Left lobe of liver (tissue), 2 donors: Measurements from ENCODE around the gene FARP1. TPM values are rescaled to one million over a fixed set of nuclear protein-coding genes. Genes with fewer than 3 reads are reported as not detected.

Source experiments
- ATAC-seq: fragments of 200-7000 bp; cut with Tn5 transposase; one replicate; pipeline ENCODE4 v1.9.1; 2020; ENCODE audit warnings: mild to moderate bottlenecking, moderate library complexity
- DNase-seq: peaks from one replicate; pipeline ENCODE4 v3.0.0-alpha.2; 2020; ENCODE audit warnings: low spot score
- total RNA-seq: library from RNA; stranded (reverse); gene quantifications from one replicate; pipeline ENCODE4 v1.2.1, GENCODE V29; 2021
- donor health status: DM: no; HTN: no; CAD: no; lungs with moderate emphysema.
- donor health status: DM: no; HTN: yes; CAD: no.

The FARP1 gene
- total RNA-seq, 1 donor from 2014 or later: 78.8 TPM

GRCh38 chr13:98473135-98473787 is 330.4 kb downstream of the FARP1 start:
- peak; percentile 78 for ATAC-seq
- peak; percentile 96 for DNase-seq

DNA sequence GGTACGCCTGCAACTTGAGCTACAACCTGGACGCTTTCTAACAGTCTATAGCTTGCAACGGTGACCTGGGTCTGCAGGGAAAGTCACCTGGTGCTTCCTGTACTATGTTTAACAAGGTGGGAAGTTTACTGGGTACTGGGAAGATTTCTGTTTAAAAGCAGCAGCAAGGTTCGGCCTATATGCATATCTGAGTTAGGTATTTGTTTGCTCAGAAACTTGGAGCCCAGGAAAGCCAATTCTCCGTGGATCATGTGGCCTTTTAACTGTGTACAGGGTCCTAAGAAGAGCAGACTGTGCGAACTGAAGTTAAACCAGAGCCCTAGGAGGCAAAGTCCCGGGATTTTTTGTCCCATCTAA is 330.9 kb downstream of the FARP1 start:
- DNase-seq (no peak), ATAC-seq (no peak)

GRCh38 chr13:98474292-98474691 is 331.4 kb downstream of the FARP1 start:
- ATAC-seq (no peak), DNase-seq (no peak)

- peak; percentile 66 for DNase-seq
Observed at GRCh38 chr13:98474761-98475160, 331.9 kb downstream of the FARP1 start.

GRCh38 chr13:98475522-98475921 is 332.6 kb downstream of the FARP1 start:
- no peak for ATAC-seq
- DNase-seq: no peak

More at GRCh38 chr13:98474761-98475160, 331.9 kb downstream of the FARP1 start:
- peak; percentile 1 for ATAC-seq

GRCh38 chr13:98476106-98476505 is 333.2 kb downstream of the FARP1 start:
- no peak for ATAC-seq

GRCh38 chr13:98476538-98476966 is 333.7 kb downstream of the FARP1 start:
- peak; percentile 79 for ATAC-seq
- peak; percentile 97 for DNase-seq

More at GRCh38 chr13:98476106-98476505, 333.2 kb downstream of the FARP1 start:
- DNase-seq: no peak

DNA sequence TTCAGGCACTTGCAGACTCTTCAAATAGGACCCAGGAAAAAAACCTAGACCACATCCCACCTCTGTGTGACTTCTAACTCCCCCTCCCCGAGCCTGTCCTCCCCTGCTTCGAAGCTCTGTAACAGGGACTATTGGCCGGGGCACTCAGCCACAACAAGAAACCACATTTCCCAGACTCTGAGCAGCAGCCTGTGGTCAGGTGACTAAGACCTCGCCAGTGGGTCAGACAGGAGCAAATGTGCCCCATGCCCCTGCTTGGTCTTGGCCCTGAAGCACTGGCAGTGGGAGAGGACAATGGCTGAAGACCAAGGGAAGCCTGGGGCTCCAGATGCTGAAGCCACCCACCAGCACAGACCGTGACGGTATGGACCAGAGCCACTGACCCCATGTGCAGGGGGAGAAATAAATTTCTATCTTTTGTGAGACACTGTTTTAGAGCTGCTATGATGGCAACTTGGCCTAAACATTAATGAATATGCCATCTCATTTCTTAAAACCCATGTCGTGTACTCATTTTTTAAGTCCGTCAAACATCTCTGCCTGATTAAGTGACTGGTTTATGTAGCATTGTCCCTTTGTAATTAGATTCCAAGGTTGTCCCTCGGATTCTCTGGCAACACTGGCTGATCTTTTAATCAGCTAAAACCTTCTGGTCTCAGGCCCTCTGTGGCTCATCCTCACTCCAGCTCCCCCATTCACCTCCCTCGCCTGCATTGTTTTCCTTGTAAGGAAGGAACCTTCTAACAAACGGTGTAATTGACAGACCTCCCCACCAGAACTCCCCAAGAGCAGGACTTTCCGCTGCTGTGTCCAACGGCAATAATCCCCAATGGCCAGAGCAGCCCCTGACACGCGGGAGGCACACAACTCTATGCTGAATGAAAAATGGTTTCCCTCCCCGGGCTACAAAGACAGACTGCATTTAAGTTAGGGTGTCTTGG is 335.6 kb downstream of the FARP1 start:
- no peak for ATAC-seq
- no peak for DNase-seq

- DNase-seq (no peak), ATAC-seq (no peak)
Observed at GRCh38 chr13:98479496-98480003, 336.7 kb downstream of the FARP1 start.

GRCh38 chr13:98480915-98481877 is 338.3 kb downstream of the FARP1 start:
- DNase-seq (no peak), ATAC-seq (no peak)

DNA sequence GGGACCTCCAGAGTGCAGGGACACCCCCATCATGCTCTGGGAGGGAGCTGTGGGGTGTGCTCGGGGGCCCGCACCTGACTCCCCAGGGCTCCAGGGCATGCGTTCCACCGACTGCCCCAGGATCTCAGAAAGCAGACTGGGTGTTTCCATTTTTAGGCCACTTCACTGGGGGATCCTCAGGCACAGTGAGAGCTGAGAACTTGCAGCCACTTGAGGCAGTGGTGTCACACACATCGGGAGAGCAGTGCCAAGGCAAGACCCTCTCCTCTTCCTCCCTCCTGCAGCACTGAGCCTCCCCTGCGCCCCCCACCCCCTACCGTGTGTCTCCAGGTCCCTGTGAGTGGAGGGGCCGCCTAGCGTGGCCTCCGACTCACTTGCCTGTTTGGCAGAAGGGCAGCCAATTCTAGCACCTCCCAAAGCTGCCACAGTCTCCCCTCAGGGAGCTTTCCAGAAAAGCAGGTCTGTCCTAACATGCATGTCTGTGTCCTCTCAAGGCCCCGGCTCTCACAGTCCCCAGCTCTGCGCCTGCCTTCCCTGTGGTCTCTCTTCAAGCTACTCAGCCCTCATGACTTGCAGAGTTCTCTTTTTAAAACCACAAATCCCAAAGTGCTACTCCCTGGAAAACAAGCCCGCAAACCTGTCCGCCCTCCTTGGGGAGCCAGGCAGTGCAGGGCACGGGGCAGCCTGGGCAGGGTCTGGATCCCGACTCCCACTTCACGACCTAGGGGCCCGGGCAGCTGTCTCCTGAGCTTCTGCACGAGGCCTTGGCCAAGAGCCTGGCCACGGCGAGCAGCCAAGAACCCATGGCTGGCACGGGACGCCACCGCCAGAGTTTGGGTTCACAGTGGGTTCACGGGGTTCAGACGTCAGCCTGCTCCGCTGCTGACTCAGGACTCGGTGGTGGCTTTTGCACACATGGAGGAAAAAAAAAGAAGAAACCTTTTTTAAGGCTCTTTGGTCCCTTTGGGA is 339.9 kb downstream of the FARP1 start:
- ATAC-seq: peak; percentile 85
- DNase-seq: peak; percentile 94

GRCh38 chr13:98483601-98484288 is 340.9 kb downstream of the FARP1 start:
- peak; percentile 48 for ATAC-seq
- DNase-seq: no peak

GRCh38 chr13:98484289-98485219 is 341.7 kb downstream of the FARP1 start:
- ATAC-seq (peak; percentile 66), DNase-seq (peak; percentile 68)

- DNase-seq: no peak
- ATAC-seq: no peak
Observed at GRCh38 chr13:98485561-98485960, 342.7 kb downstream of the FARP1 start.

- ATAC-seq (no peak), DNase-seq (no peak)
Observed at GRCh38 chr13:98486412-98486811, 343.5 kb downstream of the FARP1 start.

- ATAC-seq (no peak), DNase-seq (no peak)
Observed at GRCh38 chr13:98487016-98487415, 344.1 kb downstream of the FARP1 start.

DNA sequence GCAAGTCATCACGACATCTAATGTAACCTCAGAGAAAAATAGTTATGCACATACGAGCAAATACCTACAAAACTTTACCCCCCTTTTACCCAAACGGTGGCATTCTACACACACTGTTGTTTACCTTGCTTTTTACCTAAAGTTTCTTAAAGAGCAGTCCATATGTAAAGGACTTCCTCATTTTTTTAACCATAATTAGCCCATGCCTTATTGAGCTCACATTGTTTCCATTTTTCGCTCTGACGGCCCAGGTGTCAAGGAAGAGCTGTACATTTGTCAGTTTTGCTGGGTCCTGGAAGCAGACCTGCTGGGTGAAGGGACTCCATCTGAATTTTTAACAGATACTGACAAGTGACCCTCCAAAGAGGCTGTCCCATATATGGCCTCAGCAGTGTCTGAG is 344.6 kb downstream of the FARP1 start:
- ATAC-seq (no peak), DNase-seq (no peak)

GRCh38 chr13:98488736-98489135 is 345.8 kb downstream of the FARP1 start:
- ATAC-seq (no peak), DNase-seq (no peak)
